HG03175 (cell line): ENCODE data around the gene JPH3.

Source experiments
- ATAC-seq: cut with Tn5 transposase; IDR thresholded peaks from one replicate; pipeline ENCODE4 v1.9.1; 2021; ENCODE audit warnings: mild to moderate bottlenecking, moderate library complexity; ENCODE audit not compliant: unreplicated experiment

The JPH3 gene

DNA sequence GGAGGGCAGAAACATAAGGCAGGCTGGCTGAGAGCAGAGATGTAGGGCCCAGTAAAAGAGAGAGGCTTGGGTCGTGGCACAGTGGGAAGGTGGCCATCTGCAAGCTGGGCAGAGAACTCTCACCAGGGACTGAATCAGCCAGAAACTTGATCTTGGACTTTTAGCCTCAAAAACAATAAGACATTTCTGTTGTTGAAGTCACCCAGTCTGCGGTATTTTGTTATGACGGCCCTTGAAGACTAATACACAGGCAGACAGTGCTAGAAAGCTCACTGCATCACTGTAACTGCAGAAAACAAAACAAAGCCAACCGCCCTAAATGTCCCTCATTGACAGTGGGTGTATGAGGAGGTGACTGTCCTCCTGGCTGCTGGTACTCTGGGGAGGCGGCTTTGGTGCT lies 3.9 kb upstream of the JPH3 start:
- no peak for ATAC-seq

GRCh38 chr16:87600246-87600645 lies 2.1 kb upstream of the JPH3 start:
- ATAC-seq = no peak

DNA sequence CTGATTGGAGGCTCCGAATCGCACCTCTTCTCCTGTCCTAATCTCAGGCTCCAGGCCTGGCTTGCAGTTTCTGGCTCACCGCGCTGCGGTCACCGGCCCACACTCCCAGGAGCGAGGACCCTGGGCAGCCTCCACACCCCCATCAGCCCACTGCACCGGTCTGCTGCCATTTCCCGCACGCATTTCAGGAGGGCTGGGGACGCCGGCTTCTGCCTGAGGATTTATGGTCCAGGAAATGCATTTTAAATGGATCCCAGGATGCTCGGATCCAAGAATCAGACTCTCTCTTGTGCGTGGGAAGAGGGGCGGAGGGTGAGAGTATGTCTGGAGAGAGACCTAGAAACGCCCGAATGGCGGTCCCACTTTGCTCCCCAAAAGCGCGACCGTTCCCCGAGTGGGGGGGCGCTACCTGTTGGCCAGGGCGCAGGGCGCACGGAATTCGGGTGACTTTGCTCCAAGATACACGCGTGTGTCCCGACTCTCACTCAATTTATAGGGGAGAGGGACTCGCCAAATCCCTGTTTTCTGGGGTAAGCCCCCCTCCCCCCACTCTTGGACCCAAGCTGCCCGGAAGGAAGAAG lies 817 bp upstream of the JPH3 start:
- no peak for ATAC-seq

DNA sequence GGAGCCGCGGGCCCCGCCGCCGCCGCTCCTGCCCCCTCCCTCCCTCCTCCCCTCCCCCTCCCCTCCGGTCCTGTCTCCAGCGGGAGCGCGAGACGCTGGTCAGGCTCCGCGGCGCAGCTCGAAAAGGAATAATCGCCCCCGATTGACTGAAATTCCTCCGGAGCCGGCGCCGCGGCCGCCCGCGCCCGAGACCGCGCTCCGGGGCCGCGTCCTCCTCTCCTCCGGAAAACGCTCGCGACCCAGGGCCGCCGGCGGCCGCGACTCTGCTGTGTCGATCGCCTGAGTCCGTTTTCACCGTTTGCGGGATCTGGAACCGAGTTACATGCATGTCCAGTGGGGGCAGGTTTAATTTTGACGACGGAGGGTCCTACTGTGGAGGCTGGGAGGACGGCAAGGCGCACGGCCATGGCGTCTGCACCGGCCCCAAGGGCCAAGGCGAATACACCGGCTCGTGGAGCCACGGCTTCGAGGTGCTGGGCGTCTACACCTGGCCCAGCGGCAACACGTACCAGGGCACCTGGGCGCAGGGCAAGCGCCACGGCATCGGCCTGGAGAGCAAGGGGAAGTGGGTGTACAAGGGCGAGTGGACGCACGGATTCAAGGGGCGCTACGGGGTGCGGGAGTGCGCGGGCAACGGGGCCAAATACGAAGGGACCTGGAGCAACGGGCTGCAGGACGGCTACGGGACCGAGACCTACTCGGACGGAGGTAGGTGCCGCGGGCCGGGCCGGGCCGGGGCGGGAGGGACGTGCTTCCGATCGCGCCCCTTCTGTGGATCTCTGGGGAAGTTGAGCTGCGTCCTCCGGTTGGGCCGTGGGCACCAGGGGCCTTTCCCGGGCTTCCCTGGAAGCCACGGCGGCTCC lies 744 bp downstream of the JPH3 start:
- no peak for ATAC-seq

DNA sequence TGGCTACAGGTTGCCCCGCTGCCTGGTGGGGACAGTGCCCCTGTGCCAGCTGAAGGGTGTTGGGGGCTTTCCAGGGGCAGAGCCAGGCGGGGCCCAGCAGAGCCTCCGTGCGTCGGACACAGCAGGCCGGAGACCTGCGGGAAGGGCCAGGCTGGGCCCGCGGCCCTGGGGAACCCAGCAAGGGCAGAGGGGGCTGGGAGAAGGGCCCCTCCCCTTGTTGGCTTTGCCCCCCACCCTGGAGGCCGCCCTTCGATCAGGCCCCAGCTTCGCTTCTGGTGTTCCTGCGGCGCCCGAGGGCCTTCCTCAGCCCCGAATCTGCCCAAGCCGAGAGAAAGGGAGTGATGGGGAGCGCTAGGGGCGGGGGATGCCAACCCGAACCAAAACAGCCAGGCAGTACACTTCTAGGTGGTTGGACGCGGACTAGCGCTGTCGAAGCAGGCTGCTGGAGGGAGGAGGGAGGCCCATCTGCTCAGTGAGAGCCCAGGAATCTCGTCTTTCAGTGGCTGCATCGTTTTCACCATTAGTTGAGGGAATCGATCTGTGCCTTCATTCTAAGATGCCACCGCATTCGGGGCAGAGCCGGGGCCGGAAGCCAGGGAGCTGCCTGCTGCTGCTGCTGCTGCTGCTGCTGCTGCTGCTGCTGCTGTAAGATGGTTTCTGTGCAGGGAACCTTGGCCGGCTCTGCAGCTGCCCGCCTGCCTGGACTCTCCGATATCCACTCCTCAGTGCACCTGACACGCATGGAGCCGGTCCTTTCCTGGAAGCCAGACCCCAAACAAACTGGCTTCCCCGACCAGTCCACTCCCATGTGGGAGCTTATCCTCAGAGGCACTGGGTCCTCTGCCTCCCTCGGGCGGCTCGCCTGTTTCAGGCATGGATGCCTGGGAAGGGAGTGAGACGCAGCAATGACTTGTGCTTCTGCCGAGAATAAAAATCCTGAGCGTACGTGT lies 1.7 kb downstream of the JPH3 start:
- no peak for ATAC-seq

DNA sequence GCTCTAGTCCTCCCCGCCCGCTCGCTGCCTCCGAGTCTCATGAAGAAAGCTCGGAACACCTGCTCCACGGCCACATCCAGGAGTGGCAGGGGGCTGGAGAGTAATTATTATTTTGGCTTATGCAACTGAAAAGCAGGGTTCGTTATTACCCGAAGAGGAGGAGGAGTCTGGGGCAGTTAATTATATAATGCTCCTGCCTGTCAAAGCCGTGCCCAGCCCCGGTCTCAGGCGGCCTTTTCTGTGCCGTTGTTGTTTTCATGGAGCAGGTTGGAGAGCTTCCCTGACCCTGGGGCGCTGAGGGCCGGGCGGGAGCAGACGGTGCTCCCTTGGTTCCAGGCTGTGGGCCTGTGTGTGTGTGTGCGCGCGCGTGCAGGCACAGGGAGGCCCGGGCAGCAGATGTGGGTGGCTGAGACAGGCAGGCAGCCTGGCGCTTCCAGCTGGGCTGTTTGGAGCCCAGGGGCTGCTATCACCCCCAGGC lies 2.4 kb downstream of the JPH3 start:
- no peak for ATAC-seq

- ATAC-seq = no peak
Measured at GRCh38 chr16:87607223-87607622, 4.9 kb downstream of the JPH3 start.

DNA sequence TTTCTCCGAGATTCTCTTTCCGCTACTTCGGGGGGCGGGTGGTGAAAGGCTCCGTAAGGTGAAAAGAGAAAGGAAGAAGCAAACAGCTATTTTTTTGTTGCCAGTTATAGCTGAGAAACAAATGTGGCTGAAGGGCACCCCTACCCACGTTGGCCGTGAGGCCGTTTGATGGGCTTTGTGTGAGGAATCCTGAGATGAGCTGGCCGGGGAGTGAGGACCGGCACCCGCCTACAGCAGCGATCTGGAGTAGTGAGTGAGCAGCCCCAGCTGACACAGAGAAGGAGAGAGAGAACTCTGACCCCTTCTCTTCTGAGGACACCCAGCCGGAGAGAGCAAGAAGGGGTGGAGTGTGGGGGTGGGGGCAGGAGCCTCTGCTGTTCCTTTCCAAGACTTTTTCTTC lies 5.6 kb downstream of the JPH3 start:
- ATAC-seq = no peak

DNA sequence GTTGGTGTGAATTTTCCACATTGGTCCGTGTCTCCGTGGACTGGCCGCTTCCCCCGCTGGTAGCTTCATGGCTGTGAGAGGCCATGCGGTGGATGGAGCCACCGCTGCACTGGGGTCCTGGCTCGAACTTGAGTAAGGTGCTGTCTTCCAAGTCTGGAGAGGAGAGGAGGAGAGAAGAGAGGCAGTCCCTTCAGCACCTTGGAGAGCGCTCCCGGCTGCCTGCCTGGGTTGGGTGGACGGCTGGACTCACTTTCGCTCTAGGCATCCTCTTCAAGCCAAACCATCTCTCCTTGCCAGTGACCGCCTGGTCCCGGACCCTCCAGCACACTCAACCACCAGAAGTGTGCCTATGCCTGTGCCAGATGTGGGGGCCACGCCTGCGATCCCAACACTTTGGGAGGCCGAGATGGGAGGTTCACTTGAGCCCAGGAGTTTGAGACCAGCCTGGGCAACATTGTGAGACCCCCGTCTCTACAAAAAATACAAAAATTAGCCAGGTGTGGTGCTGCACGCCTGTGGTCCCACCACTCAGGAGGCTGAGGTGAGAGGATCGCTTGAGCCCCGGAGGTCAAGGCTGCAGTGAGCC lies 6.2 kb downstream of the JPH3 start:
- no peak for ATAC-seq

DNA sequence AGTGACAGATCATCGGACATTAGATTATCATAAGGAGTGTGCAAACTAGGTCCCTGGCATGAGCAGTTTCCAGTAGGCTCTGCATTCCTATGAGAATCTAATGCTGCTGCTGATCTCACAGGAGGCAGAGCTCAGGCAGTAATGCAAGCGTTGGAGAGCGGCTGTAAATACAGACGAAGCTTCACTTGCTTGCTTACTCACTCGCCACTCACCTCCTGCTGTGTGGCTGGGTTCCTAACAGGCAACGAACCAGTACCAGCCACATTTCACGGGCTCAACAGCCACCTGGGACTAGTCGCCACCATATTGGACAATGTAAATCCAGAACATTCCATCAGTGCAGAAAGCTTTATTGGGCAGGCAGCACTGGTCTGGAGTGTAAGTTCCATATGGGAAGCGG lies 7.7 kb downstream of the JPH3 start:
- no peak for ATAC-seq

DNA sequence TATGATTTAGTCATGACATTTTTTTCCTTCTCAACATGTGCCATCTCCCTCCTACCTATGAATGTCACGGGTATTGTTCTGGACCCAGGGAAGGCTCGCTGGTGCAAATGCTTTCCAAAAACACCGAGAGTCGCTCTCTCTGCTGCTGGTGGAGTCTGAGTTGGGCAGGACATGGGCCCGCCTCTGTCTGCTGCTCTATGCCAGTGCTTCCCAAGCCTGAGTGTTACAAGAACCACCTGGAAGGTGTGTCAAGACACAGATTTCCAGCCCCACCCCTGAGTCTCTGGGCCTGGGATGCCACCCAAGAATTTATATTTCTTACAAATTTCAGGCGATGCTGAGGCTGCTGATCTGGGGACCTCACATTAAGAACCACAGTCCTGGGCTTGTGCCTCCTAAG lies 9.1 kb downstream of the JPH3 start:
- no peak for ATAC-seq

DNA sequence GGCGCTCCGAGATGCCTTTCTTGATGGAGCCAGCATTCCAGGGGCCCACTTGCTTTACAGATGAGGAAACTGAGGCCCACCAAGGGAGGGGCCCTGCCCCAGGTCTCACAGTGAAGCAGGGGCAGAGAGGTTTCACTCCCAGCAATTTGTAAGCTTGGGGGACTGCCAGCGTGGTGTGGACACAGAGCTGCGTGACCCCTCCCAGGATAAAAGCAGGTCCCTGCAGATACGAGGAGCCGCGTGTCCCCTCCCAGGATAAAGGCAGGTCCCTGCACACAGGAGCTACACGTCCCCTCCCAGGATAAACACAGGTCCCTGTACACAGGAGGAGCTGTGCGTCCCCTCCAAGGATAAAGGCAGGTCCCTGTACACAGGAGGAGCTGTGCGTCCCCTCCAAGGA lies 11.7 kb downstream of the JPH3 start:
- no peak for ATAC-seq

- no peak for ATAC-seq
Measured at GRCh38 chr16:87615621-87616041, 13.3 kb downstream of the JPH3 start.

- ATAC-seq = no peak
Measured at GRCh38 chr16:87616556-87616955, 14.2 kb downstream of the JPH3 start.

- no peak for ATAC-seq
Measured at GRCh38 chr16:87618216-87618615, 15.9 kb downstream of the JPH3 start.

- ATAC-seq = no peak
Measured at GRCh38 chr16:87619360-87620200, 17.3 kb downstream of the JPH3 start.

DNA sequence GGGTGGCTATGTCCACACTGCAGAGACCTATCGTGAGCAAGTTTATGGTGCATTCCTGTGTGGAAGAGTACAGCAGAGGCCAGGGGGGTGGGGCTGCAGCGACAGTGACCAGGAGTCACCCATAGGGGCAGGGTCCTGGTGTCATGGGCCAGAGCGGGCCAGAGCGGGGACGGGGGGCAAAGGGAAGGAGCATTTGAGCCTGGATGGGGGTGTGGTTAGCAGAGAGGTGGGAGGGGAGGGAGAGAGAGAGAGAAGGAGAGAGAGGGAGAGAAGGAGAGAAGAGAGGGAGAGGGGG lies 17.8 kb downstream of the JPH3 start:
- no peak for ATAC-seq

DNA sequence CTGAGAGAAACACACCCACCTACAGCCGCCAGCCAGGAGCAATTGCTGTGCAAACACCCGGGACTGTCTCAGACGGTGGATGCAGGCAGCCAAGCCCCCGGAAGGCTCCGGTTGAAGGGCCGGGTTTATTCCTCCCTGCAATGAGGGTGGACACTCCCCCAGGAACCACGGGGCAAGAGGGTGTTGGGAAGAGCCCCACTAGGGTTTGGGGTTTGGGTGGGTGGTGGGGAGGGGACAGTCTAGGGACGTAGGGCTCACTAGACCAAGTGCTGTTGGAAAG lies 19.2 kb downstream of the JPH3 start:
- no peak for ATAC-seq

DNA sequence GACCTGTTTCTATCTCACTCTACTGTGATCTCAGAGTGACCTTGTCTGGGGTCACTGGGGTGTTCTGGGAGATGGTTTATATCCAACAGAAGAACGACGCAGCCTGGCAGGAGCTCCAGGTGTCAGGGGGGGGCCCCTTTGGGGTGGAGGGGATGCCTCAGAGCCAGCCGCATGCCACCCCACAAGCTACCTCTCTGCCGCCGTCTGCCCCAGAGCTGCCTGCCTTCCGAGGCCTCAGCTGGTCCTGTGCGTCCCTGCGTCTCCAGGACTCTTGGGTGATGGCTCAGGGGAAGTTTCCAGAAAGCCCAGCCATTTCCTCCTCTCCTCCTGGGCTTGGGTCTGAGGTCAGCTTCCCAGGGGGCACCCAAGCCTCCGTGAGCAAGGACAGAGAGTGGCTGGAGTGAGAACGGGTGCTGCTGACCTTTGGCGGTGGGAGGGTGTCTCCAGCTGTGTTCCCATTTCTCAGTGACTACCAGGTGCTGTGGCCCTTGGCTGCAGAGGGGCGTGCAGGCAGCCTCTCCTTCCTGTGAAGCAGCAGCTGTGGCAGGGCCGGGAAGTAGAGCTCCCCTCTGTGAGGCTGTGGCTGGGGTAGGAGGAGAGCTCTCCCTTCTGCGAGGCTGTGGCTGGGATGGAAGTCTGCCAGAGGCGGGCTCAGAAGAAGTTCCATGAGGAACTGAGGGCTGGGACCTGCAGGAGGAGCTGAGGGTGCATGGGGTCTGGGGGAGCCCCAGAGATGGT lies 19.8 kb downstream of the JPH3 start:
- no peak for ATAC-seq

- no peak for ATAC-seq
Measured at GRCh38 chr16:87622756-87623319, 20.5 kb downstream of the JPH3 start.
